Trophoblast cell (in vitro differentiated cells and primary cell): ENCODE measurements around the gene LETMD1.

Experiments
- DNase-seq, 2 donors: peaks; one replicate each; pipeline ENCODE4 v3.0.0-alpha.2; 2016
- H2AFZ ChIP-seq: 2 replicates; pipeline ENCODE4 v1.6.1; 2013; ENCODE audit warnings: low read length, moderate library complexity, mild to moderate bottlenecking; ENCODE audit not compliant: insufficient read depth, poor library complexity
- H2AK5ac ChIP-seq: 2 replicates; pipeline ENCODE4 v1.6.1; 2013; ENCODE audit warnings: mild to moderate bottlenecking, low read length
- H2BK120ac ChIP-seq: 2 replicates; pipeline ENCODE4 v1.6.1; 2013; ENCODE audit warnings: low read length, mild to moderate bottlenecking, moderate library complexity; ENCODE audit not compliant: insufficient read depth, poor library complexity
- H2BK12ac ChIP-seq: 2 replicates; pipeline ENCODE4 v1.6.1; 2013; ENCODE audit warnings: mild to moderate bottlenecking, low read length, moderate library complexity
- H2BK5ac ChIP-seq: 2 replicates; pipeline ENCODE4 v1.6.1; 2013; ENCODE audit warnings: low read length, low read depth, moderate library complexity, mild to moderate bottlenecking; ENCODE audit not compliant: poor library complexity
- H3K14ac ChIP-seq: 2 replicates; pipeline ENCODE4 v1.6.1; 2013; ENCODE audit warnings: mild to moderate bottlenecking, low read length
- H3K18ac ChIP-seq: 2 replicates; pipeline ENCODE4 v1.6.1; 2013; ENCODE audit warnings: mild to moderate bottlenecking, low read length
- H3K23ac ChIP-seq: 2 replicates; pipeline ENCODE4 v1.6.1; 2013; ENCODE audit warnings: low read length
- H3K27ac ChIP-seq: 2 replicates; pipeline ENCODE4 v1.5.1; 2013; ENCODE audit warnings: low read depth, mild to moderate bottlenecking, inconsistent platforms, low read length, moderate library complexity
- H3K27me3 ChIP-seq: 2 replicates; pipeline ENCODE4 v1.6.1; 2013; ENCODE audit warnings: inconsistent platforms, mild to moderate bottlenecking, low read length, moderate library complexity; ENCODE audit not compliant: insufficient read depth
- H3K36me3 ChIP-seq, 2 experiments: 1 replicate in 1 of 2; 2 replicates in 1 of 2; pipeline ENCODE4 v1.6.1; 2013; ENCODE audit warnings: low read length in 2 of 2, mild to moderate bottlenecking in 2 of 2, moderate library complexity in 1 of 2; ENCODE audit not compliant: insufficient read depth in 2 of 2, control insufficient read depth in 1 of 2
- H3K4ac ChIP-seq: 2 replicates; pipeline ENCODE4 v1.6.1; 2013; ENCODE audit warnings: low read depth, mild to moderate bottlenecking, low read length, moderate library complexity
- H3K4me1 ChIP-seq, 2 experiments: 1 replicate in 1 of 2; 2 replicates in 1 of 2; pipeline ENCODE4 v1.6.1; 2013; ENCODE audit warnings: low read length in 2 of 2, mild to moderate bottlenecking in 2 of 2, moderate library complexity in 1 of 2; ENCODE audit not compliant: insufficient read depth in 2 of 2, control insufficient read depth in 1 of 2
- H3K4me2 ChIP-seq: 2 replicates; pipeline ENCODE4 v1.6.1; 2013; ENCODE audit warnings: inconsistent platforms, mild to moderate bottlenecking, low read length, moderate library complexity
- H3K4me3 ChIP-seq: 2 replicates; pipeline ENCODE4 v1.5.1; 2013; ENCODE audit warnings: mild to moderate bottlenecking, low read depth, low read length, inconsistent platforms
- H3K79me1 ChIP-seq: one replicate; pipeline ENCODE4 v1.6.1; 2013; ENCODE audit warnings: low read length
- H3K79me2 ChIP-seq: 2 replicates; pipeline ENCODE4 v1.6.1; 2013; ENCODE audit warnings: low read length, mild to moderate bottlenecking; ENCODE audit not compliant: control insufficient read depth, insufficient read depth, poor library complexity
- H3K9ac ChIP-seq: 2 replicates; pipeline ENCODE4 v1.6.1; 2013; ENCODE audit warnings: mild to moderate bottlenecking, low read length
- H3K9me3 ChIP-seq: 2 replicates; pipeline ENCODE4 v1.6.1; 2013; ENCODE audit warnings: low read depth, mild to moderate bottlenecking, control low read depth, inconsistent platforms, low read length; ENCODE audit not compliant: insufficient read depth
- H4K12ac ChIP-seq: 2 replicates; pipeline ENCODE4 v1.6.1; 2013; ENCODE audit warnings: low read depth, mild to moderate bottlenecking, low read length, moderate library complexity
- H4K8ac ChIP-seq: 2 replicates; pipeline ENCODE4 v1.6.1; 2013; ENCODE audit warnings: low read depth, mild to moderate bottlenecking, low read length, moderate library complexity
- H4K91ac ChIP-seq: one replicate; pipeline ENCODE4 v1.6.1; 2013; ENCODE audit warnings: low read depth, mild to moderate bottlenecking, low read length, moderate library complexity
- WGBS: extraction: QIAGEN DNeasy Blood & Tissue Kit; methylation state at CpG from one replicate; pipeline ENCODE4 v1.1.7; 2013; ENCODE audit warnings: missing lambda C conversion rate; ENCODE audit not compliant: insufficient read length, insufficient coverage; ENCODE audit errors: extremely low coverage; 5-methylcytosine and 5-hydroxymethylcytosine counted together

The LETMD1 gene

GRCh38 chr12:51025836-51026638, 22.1 kb upstream of the LETMD1 start, which contains the start of gene SLC11A2:
Gene SLC11A2 (minus strand): TSS chr12:51026384. CDS start chr12:51010728, 15,656 bp downstream.
- no peaks in the 10 kb centered on the region for H3K27me3 ChIP-seq
- H3K18ac ChIP-seq = peak within 1 kb of the TSS; percentile 99
- no peaks in the 10 kb centered on the region for H3K9me3 ChIP-seq
- H3K14ac ChIP-seq = peak within 1 kb of the TSS; percentile 98
- peaks cover 12% of the 10 kb centered on the region for H3K79me2 ChIP-seq
- H2AK5ac ChIP-seq = peak within 1 kb of the TSS; percentile 95
- H4K91ac ChIP-seq = peak within 1 kb of the TSS; percentile 98
- no peaks in the 10 kb centered on the region for H3K36me3 ChIP-seq
- peak within 1 kb of the TSS; percentile 96 for H4K8ac ChIP-seq
- peak within 1 kb of the TSS; percentile 99 for H3K27ac ChIP-seq
- H2BK12ac ChIP-seq = peak within 1 kb of the TSS; percentile 67
- peak within 1 kb of the TSS; percentile 95 for H2BK5ac ChIP-seq
- H2AFZ ChIP-seq = peak within 1 kb of the TSS; percentile 93
- peak within 1 kb of the TSS; percentile 88 for H3K9ac ChIP-seq
- peak within 1 kb of the TSS; percentile 93 for H3K4ac ChIP-seq
- peak within 1 kb of the TSS; percentile 98 for H2BK120ac ChIP-seq
- peak within 1 kb of the TSS; percentile 90 for H3K4me2 ChIP-seq
- peaks cover 11 to 27% of the 10 kb centered on the region in 2 experiments for H3K4me1 ChIP-seq
- H3K79me1 ChIP-seq = peaks cover 32% of the 10 kb centered on the region
- DNase-seq = peak; percentile 97
- H3K23ac ChIP-seq = no peak within 1 kb of the TSS
- no CpG with 5 or more reads among the region's 74 CpGs for WGBS
- peak within 1 kb of the TSS; percentile 92 for H3K4me3 ChIP-seq
- peak within 1 kb of the TSS; percentile 76 for H4K12ac ChIP-seq

- no peak overlapping the region for H3K9ac ChIP-seq
- H2AK5ac ChIP-seq = peak overlapping the region; percentile 22
- peak overlapping the region; percentile 28 for H3K18ac ChIP-seq
- peaks cover 12% of the 10 kb centered on the region for H3K79me2 ChIP-seq
- H3K27ac ChIP-seq = peak overlapping the region; percentile 29
- H3K36me3 ChIP-seq = no peaks in the 10 kb centered on the region
- WGBS = no CpG with 5 or more reads among the region's 15 CpGs
- peak overlapping the region; percentile 55 for H4K8ac ChIP-seq
- H3K4me2 ChIP-seq = no peak overlapping the region
- peak overlapping the region; percentile 9 for H3K4ac ChIP-seq
- peak overlapping the region; percentile 50 for H4K91ac ChIP-seq
- H2BK5ac ChIP-seq = peak overlapping the region; percentile 53
- H2BK12ac ChIP-seq = peak overlapping the region; percentile 5
- H4K12ac ChIP-seq = no peak overlapping the region
- no peaks in the 10 kb centered on the region for H3K9me3 ChIP-seq
- H2AFZ ChIP-seq = peak overlapping the region; percentile 26
- no peak for DNase-seq
- peak overlapping the region; percentile 4 for H2BK120ac ChIP-seq
- H3K4me1 ChIP-seq = peaks cover 11 to 27% of the 10 kb centered on the region in 2 experiments
- peak overlapping the region; percentile 43 for H3K14ac ChIP-seq
- no peak overlapping the region for H3K4me3 ChIP-seq
- H3K23ac ChIP-seq = no peak overlapping the region
- no peaks in the 10 kb centered on the region for H3K27me3 ChIP-seq
- peaks cover 32% of the 10 kb centered on the region for H3K79me1 ChIP-seq
Observed at GRCh38 chr12:51027342-51027835, 20.7 kb upstream of the LETMD1 start.

- H2BK12ac ChIP-seq = peak overlapping the region; percentile 96
- H3K14ac ChIP-seq = peak overlapping the region; percentile 55
- no peak overlapping the region for H3K4ac ChIP-seq
Observed at GRCh38 chr12:51028126-51028812, 19.9 kb upstream of the LETMD1 start.

GRCh38 chr12:51028813-51029150, 19.3 kb upstream of the LETMD1 start:
- no peak overlapping the region for H3K9ac ChIP-seq
- peaks cover 32% of the 10 kb centered on the region for H3K79me1 ChIP-seq
- peak overlapping the region; percentile 77 for H2AFZ ChIP-seq
- DNase-seq = peak; percentile 63 to 86
- WGBS = no CpG with 5 or more reads among the region's 5 CpGs
- peak overlapping the region; percentile 32 for H4K8ac ChIP-seq
- no peak overlapping the region for H3K4ac ChIP-seq
- H2BK5ac ChIP-seq = peak overlapping the region; percentile 89
- no peaks in the 10 kb centered on the region for H3K9me3 ChIP-seq
- peak overlapping the region; percentile 92 for H3K27ac ChIP-seq
- peak overlapping the region; percentile 82 for H4K91ac ChIP-seq
- peak overlapping the region; percentile 96 for H2BK12ac ChIP-seq
- H3K4me1 ChIP-seq = peaks cover 11 to 27% of the 10 kb centered on the region in 2 experiments
- H3K79me2 ChIP-seq = peaks cover 11% of the 10 kb centered on the region
- peak overlapping the region; percentile 64 for H3K4me2 ChIP-seq
- H3K18ac ChIP-seq = peak overlapping the region; percentile 29
- H2AK5ac ChIP-seq = peak overlapping the region; percentile 49
- no peaks in the 10 kb centered on the region for H3K36me3 ChIP-seq
- H3K23ac ChIP-seq = no peak overlapping the region
- no peak overlapping the region for H3K4me3 ChIP-seq
- peak overlapping the region; percentile 80 for H2BK120ac ChIP-seq
- H3K14ac ChIP-seq = peak overlapping the region; percentile 55
- H4K12ac ChIP-seq = peak overlapping the region; percentile 47
- no peaks in the 10 kb centered on the region for H3K27me3 ChIP-seq

More at GRCh38 chr12:51028126-51028812, 19.9 kb upstream of the LETMD1 start:
- Histone ChIP-seq H3K36me3 (no peaks in the 10 kb centered on the region), H3K27me3 (no peaks in the 10 kb centered on the region), H3K79me2 (peaks cover 12% of the 10 kb centered on the region), H3K4me1 (peaks cover 11 to 27% of the 10 kb centered on the region in 2 experiments), H3K4me2 (peak overlapping the region; percentile 64), H2BK5ac (peak overlapping the region; percentile 89), H3K18ac (peak overlapping the region; percentile 29), H2AFZ (peak overlapping the region; percentile 77), H2BK120ac (peak overlapping the region; percentile 80), H2AK5ac (peak overlapping the region; percentile 49), H4K91ac (peak overlapping the region; percentile 82), H3K9ac (no peak overlapping the region), H3K4me3 (no peak overlapping the region), H4K12ac (peak overlapping the region; percentile 47), H3K79me1 (peaks cover 32% of the 10 kb centered on the region), H3K9me3 (no peaks in the 10 kb centered on the region), H3K23ac (no peak overlapping the region), H3K27ac (peak overlapping the region; percentile 92), H4K8ac (peak overlapping the region; percentile 32)
- no CpG with 5 or more reads among the region's 9 CpGs for WGBS
- peak; percentile 61 to 84 for DNase-seq
